SK-N-MC (cell line): ENCODE measurements around the gene HBG2.

Experiments
- EZH2 ChIP-seq: fragments of 200-600 bp; sonication (generic); IDR thresholded peaks from one replicate; pipeline ENCODE4 v1.6.1; 2017; ENCODE audit warnings: antibody characterized with exemption
- POLR2AphosphoS5 ChIP-seq: IDR thresholded peaks from 2 replicates; pipeline ENCODE4 v1.6.1; 2012; ENCODE audit warnings: mild to moderate bottlenecking, low read depth, low read length, borderline replicate concordance

DNA sequence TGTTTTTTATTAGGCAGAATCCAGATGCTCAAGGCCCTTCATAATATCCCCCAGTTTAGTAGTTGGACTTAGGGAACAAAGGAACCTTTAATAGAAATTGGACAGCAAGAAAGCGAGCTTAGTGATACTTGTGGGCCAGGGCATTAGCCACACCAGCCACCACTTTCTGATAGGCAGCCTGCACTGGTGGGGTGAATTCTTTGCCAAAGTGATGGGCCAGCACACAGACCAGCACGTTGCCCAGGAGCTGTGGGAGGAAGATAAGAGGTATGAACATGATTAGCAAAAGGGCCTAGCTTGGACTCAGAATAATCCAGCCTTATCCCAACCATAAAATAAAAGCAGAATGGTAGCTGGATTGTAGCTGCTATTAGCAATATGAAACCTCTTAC lies 29.1 kb downstream of the HBG2 start:
- TF ChIP-seq POLR2AphosphoS5 (no peak), EZH2 (no peak)
